Activated B cell treated with CpG ODN at 0.5 μM for 24 hours (primary cell): ENCODE data around the gene TBC1D32. TPM values are rescaled to one million over a fixed set of nuclear protein-coding genes. Genes with fewer than 3 reads are reported as not detected.
"Not testable (repeated sequence)": the region's sequence is repeated elsewhere in the genome, so short reads cannot be mapped to it uniquely, and the experiment has no call there.

Experiments used
- ATAC-seq: fragments of 200-7000 bp; cut with Tn5 transposase; one replicate; pipeline ENCODE4 v1.10.0; 2021; ENCODE audit warnings: low read depth, mild to moderate bottlenecking, moderate library complexity
- CTCF ChIA-PET: fragments of 350-600 bp; sonication (Branson Sonifier 250); formaldehyde crosslinking; loops from one replicate; lab custom pipeline; 2021; ENCODE audit warnings: antibody characterized with exemption; lab: Charles Lee
- POLR2A ChIA-PET: fragments of 350-600 bp; sonication (Branson Sonifier 250); formaldehyde crosslinking; loops from one replicate; lab custom pipeline; 2021; ENCODE audit warnings: antibody characterized with exemption; lab: Charles Lee
- DNase-seq: peaks from one replicate; pipeline ENCODE4 v3.0.0; 2022
- H3K27ac Mint-ChIP-seq: one replicate; pipeline ENCODE4 v1.8.0; 2020; ENCODE audit warnings: mixed read lengths
- H3K27me3 Mint-ChIP-seq: one replicate; pipeline ENCODE4 v1.8.0; 2021; ENCODE audit warnings: mixed read lengths
- H3K36me3 Mint-ChIP-seq: one replicate; pipeline ENCODE4 v1.8.0; 2021; ENCODE audit warnings: low read depth, mixed read lengths
- H3K4me1 Mint-ChIP-seq: one replicate; pipeline ENCODE4 v1.8.0; 2021; ENCODE audit warnings: mixed read lengths
- H3K4me3 Mint-ChIP-seq: one replicate; pipeline ENCODE4 v1.8.0; 2020; ENCODE audit warnings: mild to moderate bottlenecking, mixed read lengths
- H3K9me3 Mint-ChIP-seq: one replicate; pipeline ENCODE4 v1.8.0; 2020; ENCODE audit warnings: mixed read lengths
- CTCF ChIP-seq: fragments of 200-600 bp; IDR thresholded peaks from one replicate; pipeline ENCODE4 v1.8.0; 2022; ENCODE audit warnings: antibody characterized with exemption, mild to moderate bottlenecking
- intact Hi-C: fragments of 100-400 bp; cut with micrococcal nuclease; formaldehyde crosslinking; loops from one replicate; pipeline ENCODE4 v1.15.1; 2024
- total RNA-seq: library from RNA; stranded (reverse); gene quantifications from 2 replicates; pipeline ENCODE4 v1.2.3, GENCODE V29; 2022

TBC1D32 gene
- total RNA-seq, result 11.3 and 17.8 TPM in 2 replicates

- peak; percentile 89 for ATAC-seq
- peak within 1 kb of the TSS; percentile 96 for H3K27ac Mint-ChIP-seq
- H3K36me3 Mint-ChIP-seq, result peaks cover 7% of the 10 kb centered on the region
- intact Hi-C loops, result loop anchor here (1.0 to 10.0 kb wide), 5 partner anchors 397 to 1985 kb away; partner anchors contain the start of genes HSF2, MAN1A1 and SERINC1
- ChIA-PET POLR2A (interaction anchor here (0.6 to 1.4 kb wide), 6 partner anchors 9 to 1996 kb away, joined by 3 to 5 read pairs (median 4); partner anchors contain the start of gene SERINC1), CTCF (no interaction called here)
- H3K4me1 Mint-ChIP-seq, result peaks cover 31% of the 10 kb centered on the region
- TF ChIP-seq CTCF, result no peak
- DNase-seq, result peak; percentile 88
- no peaks in the 10 kb centered on the region for H3K9me3 Mint-ChIP-seq
- H3K27me3 Mint-ChIP-seq, result no peaks in the 10 kb centered on the region
- H3K4me3 Mint-ChIP-seq, result peak within 1 kb of the TSS; percentile 94
Observed at GRCh38 chr6:121334299-121335086, at the start of gene TBC1D32. TSS of gene TBC1D32 (minus strand) at chr6:121334480. CDS start at chr6:121334430, 50 bp downstream.

- no peak for DNase-seq
- no peak for TF ChIP-seq CTCF
- Mint-ChIP-seq H3K36me3 (no peaks in the 10 kb centered on the region), H3K27ac (no peak overlapping the region), H3K9me3 (no peaks in the 10 kb centered on the region), H3K27me3 (peaks cover 2% of the 10 kb centered on the region), H3K4me1 (no peaks in the 10 kb centered on the region), H3K4me3 (no peak overlapping the region)
- intact Hi-C loops, result no loop called here
- ChIA-PET CTCF (no interaction called here), POLR2A (no interaction called here)
- ATAC-seq, result no peak
Observed at GRCh38 chr6:121383478-121383877, 49.2 kb upstream of the TBC1D32 start.

GRCh38 chr6:121382467-121383121 is 48.3 kb upstream of the TBC1D32 start:
- Mint-ChIP-seq H3K9me3 (no peaks in the 10 kb centered on the region), H3K4me3 (no peak overlapping the region), H3K4me1 (no peaks in the 10 kb centered on the region), H3K27me3 (peaks cover 2% of the 10 kb centered on the region), H3K36me3 (no peaks in the 10 kb centered on the region), H3K27ac (no peak overlapping the region)
- ATAC-seq (no peak), DNase-seq (no peak)
- no peak for TF ChIP-seq CTCF
- CTCF ChIA-PET, result no interaction called here
- intact Hi-C loops, result no loop called here
- POLR2A ChIA-PET, result no interaction called here

GRCh38 chr6:121376411-121376810 is 42.1 kb upstream of the TBC1D32 start:
- no peak for TF ChIP-seq CTCF
- DNase-seq, result no peak
- ATAC-seq, result no peak
- Mint-ChIP-seq H3K4me1 (no peaks in the 10 kb centered on the region), H3K27me3 (no peaks in the 10 kb centered on the region), H3K4me3 (no peak overlapping the region), H3K36me3 (no peaks in the 10 kb centered on the region), H3K27ac (no peak overlapping the region), H3K9me3 (peaks cover 5% of the 10 kb centered on the region)
- ChIA-PET POLR2A (no interaction called here), CTCF (no interaction called here)
- intact Hi-C loops, result no loop called here

GRCh38 chr6:121374219-121374618 is 39.9 kb upstream of the TBC1D32 start:
- ATAC-seq, H3K27me3 Mint-ChIP-seq, DNase-seq, H3K4me1 Mint-ChIP-seq, H3K36me3 Mint-ChIP-seq, POLR2A ChIA-PET, intact Hi-C loops, CTCF ChIA-PET, H3K9me3 Mint-ChIP-seq, H3K27ac Mint-ChIP-seq, H3K4me3 Mint-ChIP-seq: not testable (repeated sequence)
